Psoas muscle (tissue), 8 donors: ENCODE results near the gene RPL7L1. TPM values are rescaled to one million over a fixed set of nuclear protein-coding genes. Genes with fewer than 3 reads are reported as not detected.

Experiments used
- ATAC-seq, 4 donors: fragments of 200-7000 bp; cut with Tn5 transposase; one replicate each; pipeline ENCODE4 v1.9.1; 2020; ENCODE audit warnings: moderate library complexity in 3 of 4, mild to moderate bottlenecking in 2 of 4
- DNase-seq, 2 donors: peaks; one replicate each; pipeline ENCODE4 v3.0.0-alpha.2; 2020
- H3K27ac ChIP-seq: fragments of 200-600 bp; one replicate; pipeline ENCODE4 v1.8.0; 2022
- H3K27me3 ChIP-seq, 3 donors: fragments of 200-600 bp in 1 of 3; one replicate each; pipeline versions ENCODE4 v1.6.1 to v1.8.0; 2013 to 2022; ENCODE audit warnings: low read length in 2 of 3, mild to moderate bottlenecking in 2 of 3, moderate library complexity in 1 of 3; ENCODE audit not compliant: insufficient read depth in 3 of 3
- H3K36me3 ChIP-seq, 2 donors: fragments of 200-600 bp in 1 of 2; one replicate each; pipeline versions ENCODE4 v1.6.1 to v1.8.0; 2013 to 2022; ENCODE audit warnings: low read depth in 1 of 2, mild to moderate bottlenecking in 1 of 2, moderate library complexity in 1 of 2; ENCODE audit not compliant: insufficient read depth in 1 of 2
- H3K4me1 ChIP-seq: fragments of 200-600 bp; one replicate; pipeline ENCODE4 v1.8.0; 2022
- H3K4me3 ChIP-seq: fragments of 200-600 bp; one replicate; pipeline ENCODE4 v1.8.0; 2022; ENCODE audit warnings: mild to moderate bottlenecking
- H3K9me3 ChIP-seq: fragments of 200-600 bp; one replicate; pipeline ENCODE4 v1.8.0; 2022
- CTCF ChIP-seq: fragments of 200-600 bp; IDR thresholded peaks from one replicate; pipeline ENCODE4 v1.8.0; 2022; ENCODE audit warnings: antibody characterized with exemption
- WGBS, 3 donors: extraction: QIAGEN DNeasy Blood & Tissue Kit; methylation state at CpG; one replicate each; pipeline versions ENCODE4 v1.1.6 to v1.1.7; 2013; 5-methylcytosine and 5-hydroxymethylcytosine counted together
- intact Hi-C, 2 donors: fragments of 100-400 bp; cut with DNase I; formaldehyde crosslinking; loops; one replicate each; pipeline versions ENCODE4 v1.11.0 to v1.14.2; 2022
- polyA plus RNA-seq, 3 donors: library from polyadenylated mRNA; stranded (reverse); fragments of 200-250 nt; gene quantifications; one replicate each; pipeline ENCODE4 v1.2.3, GENCODE V29; 2013
- total RNA-seq, 4 donors: library from RNA; stranded (reverse); fragmentation: NEBNext Ultra II Directional in 2 of 4; extraction: Animal tissue kit (Norgen Biotek cat#: 25700) in 2 of 4; gene quantifications; one replicate each; pipeline versions ENCODE4 v1.2.1 to v1.2.4, GENCODE V29; 2021 to 2023
- donor health status: healthy with polysubstance abuse.
- donor health status: DM: no; HTN: no; CAD: no; lungs with moderate emphysema.
- donor health status: Bipolar disorder and iron deficiency.
- donor health status: healthy.
- donor health status: DM: yes; HTN: yes; CAD: no.
- donor health status: DM: no; HTN: no; CAD: no.
- donor health status: DM: no; HTN: no; CAD: no.
- donor health status: DM: yes; HTN: yes; CAD: no.

The RPL7L1 gene
- total and polyA plus RNA-seq, 7 donors: 35.5 to 107 (median 68.7) TPM

- TF ChIP-seq CTCF: no peak
- Histone ChIP-seq H3K36me3 (peaks cover 2 to 4% of the 10 kb centered on the region in 2 donors), H3K4me3 (no peak overlapping the region), H3K27me3 (no peaks in the 10 kb centered on the region), H3K9me3 (no peaks in the 10 kb centered on the region), H3K4me1 (peaks cover 3% of the 10 kb centered on the region), H3K27ac (peak overlapping the region; percentile 85)
- 95 to 96% (median 96%) methylated on average over 6 of the region's 6 CpGs for WGBS, 3 donors
- DNase-seq: no peak
- intact Hi-C loops: no loop called here
- peak in 3 of 4 donors; percentile 30 to 48 (median 47) for ATAC-seq
These were observed 34.1 kb upstream of the RPL7L1 start for GRCh38 chr6:42845327-42845694.

GRCh38 chr6:42846505-42846904, 32.9 kb upstream of the RPL7L1 start:
- DNase-seq: no peak

GRCh38 chr6:42848700-42849099, 30.7 kb upstream of the RPL7L1 start:
- DNase-seq: no peak
- intact Hi-C loops: no loop called here
- ATAC-seq: no peak
- H3K27me3 ChIP-seq: no peaks in the 10 kb centered on the region
- WGBS, 3 donors: 83 to 91% (median 86%) methylated on average over 4 of the region's 4 CpGs
- H3K4me3 ChIP-seq: no peak overlapping the region
- no peak overlapping the region for H3K27ac ChIP-seq
- no peaks in the 10 kb centered on the region for H3K9me3 ChIP-seq
- H3K4me1 ChIP-seq: peaks cover 3% of the 10 kb centered on the region
- peaks cover 2 to 27% of the 10 kb centered on the region in 2 donors for H3K36me3 ChIP-seq
- TF ChIP-seq CTCF: no peak

More at GRCh38 chr6:42846505-42846904, 32.9 kb upstream of the RPL7L1 start:
- H3K27ac ChIP-seq: no peak overlapping the region
- peaks cover 2 to 5% of the 10 kb centered on the region in 2 donors for H3K36me3 ChIP-seq
- no peaks in the 10 kb centered on the region for H3K27me3 ChIP-seq
- peaks cover 3% of the 10 kb centered on the region for H3K4me1 ChIP-seq
- no peak for TF ChIP-seq CTCF
- H3K4me3 ChIP-seq: no peak overlapping the region
- intact Hi-C loops: no loop called here
- ATAC-seq: no peak
- WGBS, 3 donors: 93 to 100% (median 98%) methylated on average over 2 of the region's 2 CpGs
- no peaks in the 10 kb centered on the region for H3K9me3 ChIP-seq

- WGBS, 3 donors: 75 to 86% (median 80%) methylated on average over 2 of the region's 2 CpGs
- no peak for ATAC-seq
These were observed 27.8 kb upstream of the RPL7L1 start for GRCh38 chr6:42851599-42851998.

More at GRCh38 chr6:42851599-42851998, 27.8 kb upstream of the RPL7L1 start:
- no peaks in the 10 kb centered on the region for H3K9me3 ChIP-seq
- H3K4me3 ChIP-seq: no peak overlapping the region
- no peaks in the 10 kb centered on the region for H3K27me3 ChIP-seq
- TF ChIP-seq CTCF: no peak
- H3K36me3 ChIP-seq: peaks cover 0 to 52% of the 10 kb centered on the region in 2 donors
- H3K4me1 ChIP-seq: no peaks in the 10 kb centered on the region
- no peak overlapping the region for H3K27ac ChIP-seq
- intact Hi-C loops: no loop called here
- DNase-seq: no peak
